Ishikawa (cell line): ENCODE results near the gene HES1.
A peak's percentile ranks its signal among the peaks of the same experiment; 100 is the strongest.

Experiments
- CEBPB ChIP-seq: IDR thresholded peaks from 2 replicates; pipeline ENCODE4 v1.6.1; 2012
- CREB1 ChIP-seq: IDR thresholded peaks from 2 replicates; pipeline ENCODE4 v1.6.1; 2012; ENCODE audit warnings: low read depth
- EGR1 ChIP-seq: IDR thresholded peaks from 2 replicates; pipeline ENCODE4 v1.6.1; 2012
- EP300 ChIP-seq: IDR thresholded peaks from 2 replicates; pipeline ENCODE4 v1.6.1; 2012; ENCODE audit warnings: borderline replicate concordance
- FOXM1 ChIP-seq: IDR thresholded peaks from 2 replicates; pipeline ENCODE4 v1.6.1; 2012; ENCODE audit warnings: low read depth, borderline replicate concordance
- NFIC ChIP-seq: IDR thresholded peaks from 2 replicates; pipeline ENCODE4 v1.6.1; 2012
- RAD21 ChIP-seq: IDR thresholded peaks from 2 replicates; pipeline ENCODE4 v1.6.1; 2012; ENCODE audit warnings: low read depth
- TAF1 ChIP-seq: IDR thresholded peaks from 2 replicates; pipeline ENCODE4 v1.6.1; 2012; ENCODE audit warnings: low read depth, mild to moderate bottlenecking
- TCF12 ChIP-seq: IDR thresholded peaks from 2 replicates; pipeline ENCODE4 v1.6.1; 2012; ENCODE audit warnings: low read depth
- TEAD4 ChIP-seq: IDR thresholded peaks from 2 replicates; pipeline ENCODE4 v1.6.1; 2012
- YY1 ChIP-seq: IDR thresholded peaks from 2 replicates; pipeline ENCODE4 v1.6.1; 2012; ENCODE audit warnings: low read depth
- ZBTB7A ChIP-seq: IDR thresholded peaks from 2 replicates; pipeline ENCODE4 v1.6.1; 2012; ENCODE audit warnings: low read depth
- TF ChIP-seq, protein P1 (sequence below): IDR thresholded peaks from 2 replicates; pipeline ENCODE4 v1.6.1; 2012
- TF ChIP-seq, protein P2 (sequence below): IDR thresholded peaks from 2 replicates; pipeline ENCODE4 v1.6.1; 2012; ENCODE audit warnings: low read depth, mild to moderate bottlenecking
- TF ChIP-seq, protein P3 (sequence below): IDR thresholded peaks from 2 replicates; pipeline ENCODE4 v1.6.1; 2012

HES1 gene

DNA sequence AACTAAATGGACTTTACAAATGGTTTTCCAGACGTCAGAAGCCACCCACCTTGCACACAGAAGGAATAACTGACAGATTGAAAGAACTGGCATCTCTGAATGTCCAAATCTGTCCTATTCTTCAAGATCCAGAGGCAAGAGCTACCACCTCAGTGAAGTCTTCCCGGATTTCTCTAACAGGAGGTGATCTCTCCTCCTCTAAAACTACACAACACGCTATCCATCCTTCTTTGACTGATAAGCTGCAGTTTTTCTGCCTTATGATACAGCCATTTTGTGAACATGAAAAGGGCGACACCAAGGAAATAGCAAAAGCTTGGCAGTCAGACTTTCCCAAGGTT is 37.1 kb upstream of the HES1 start:
- no peak for TF ChIP-seq CREB1
- no peak for TF ChIP-seq RAD21
- no peak for TF ChIP-seq TAF1
- TF ChIP-seq TCF12: no peak
- no peak for TF ChIP-seq YY1
- TF ChIP-seq TEAD4: no peak
- TF ChIP-seq, protein P1, sequence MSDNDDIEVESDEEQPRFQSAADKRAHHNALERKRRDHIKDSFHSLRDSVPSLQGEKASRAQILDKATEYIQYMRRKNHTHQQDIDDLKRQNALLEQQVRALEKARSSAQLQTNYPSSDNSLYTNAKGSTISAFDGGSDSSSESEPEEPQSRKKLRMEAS: no peak

DNA sequence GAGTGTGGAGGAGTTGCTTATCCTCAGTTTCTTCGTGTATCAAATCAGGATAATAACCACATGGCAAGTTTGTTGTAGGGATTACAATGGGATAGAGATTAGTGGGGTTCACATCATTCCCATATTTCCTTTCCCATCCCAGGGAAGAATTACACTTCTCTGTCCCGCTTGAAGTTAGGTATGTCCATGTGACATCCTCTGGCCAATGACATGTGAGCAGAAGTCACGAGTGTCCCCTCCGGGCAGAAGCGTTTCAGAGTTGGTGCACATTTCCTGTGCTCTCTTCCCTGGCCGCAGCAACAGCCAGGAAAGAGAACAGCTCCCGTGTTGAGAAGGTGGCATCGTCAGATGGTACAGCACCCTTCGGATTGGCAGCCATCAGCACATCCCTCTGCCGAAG is 36.7 kb upstream of the HES1 start:
- TF ChIP-seq NFIC (no peak), CREB1 (no peak)

DNA sequence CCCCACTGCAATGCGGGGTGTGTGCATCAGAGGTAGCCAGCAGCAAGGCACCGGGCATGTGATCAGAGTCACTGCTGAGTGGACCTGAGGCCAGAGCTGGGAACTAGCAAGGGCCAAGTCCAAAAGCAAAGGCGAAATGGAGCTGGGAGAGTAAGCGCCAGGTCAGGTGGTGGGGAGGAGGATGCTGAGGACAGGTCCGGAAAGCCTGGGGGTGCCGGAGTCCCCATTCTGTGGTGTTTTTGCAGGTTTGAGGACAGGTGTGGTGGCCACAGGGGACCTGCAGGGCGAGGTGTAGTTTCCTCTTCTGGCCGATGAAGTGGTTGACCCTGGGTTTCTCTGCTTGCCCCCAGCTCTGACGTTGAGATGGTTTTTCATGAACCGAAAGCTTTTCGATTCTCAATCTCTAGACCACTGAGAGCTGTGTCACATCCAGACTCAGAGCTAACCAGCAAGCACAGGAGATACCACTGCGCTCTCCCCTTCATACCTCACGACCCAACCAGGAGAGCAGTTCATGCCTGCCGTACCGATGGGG is 35.0 kb upstream of the HES1 start:
- TF ChIP-seq, protein P1: no peak
- no peak for TF ChIP-seq NFIC
- no peak for TF ChIP-seq EP300
- no peak for TF ChIP-seq EGR1

DNA sequence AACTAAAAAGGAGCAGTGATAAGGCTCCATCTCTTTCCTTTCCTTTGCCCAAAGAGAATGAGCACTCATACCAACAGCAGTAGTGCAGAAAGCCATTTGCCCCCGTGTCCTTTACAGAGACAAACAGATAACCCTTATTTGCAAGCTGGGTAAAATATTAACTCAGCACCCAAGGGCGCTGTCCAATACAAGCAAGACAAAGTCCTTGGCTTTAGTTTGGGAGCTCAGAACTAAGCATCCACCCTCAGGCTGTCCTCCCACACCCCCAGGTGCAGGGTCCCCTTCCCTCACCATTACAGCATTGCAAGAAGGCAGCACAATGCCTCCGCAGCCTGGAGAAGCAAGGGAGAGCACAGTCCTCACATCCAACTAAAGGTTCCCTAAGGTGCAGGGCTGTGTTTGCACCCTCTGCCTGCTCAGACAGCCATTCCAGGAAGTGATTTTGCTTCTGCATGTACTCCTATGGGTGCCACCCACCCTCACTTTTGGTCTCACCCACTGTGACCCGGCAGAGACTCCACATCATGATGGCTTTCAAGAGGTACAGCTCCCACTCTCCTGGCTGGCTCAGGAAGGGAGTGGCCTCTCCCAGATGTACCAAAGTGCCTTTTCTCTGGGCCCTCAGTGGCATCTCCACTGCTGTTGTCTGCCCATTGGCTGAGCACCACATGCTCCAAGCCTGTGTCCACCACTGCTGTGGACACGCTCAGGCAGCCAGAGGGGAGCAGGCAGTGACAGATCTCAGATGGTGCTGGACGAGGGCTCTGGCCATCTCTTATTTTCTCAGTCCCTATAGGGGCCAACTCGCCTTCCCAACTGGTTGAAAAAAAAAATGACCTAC is 34.1 kb upstream of the HES1 start:
- no peak for TF ChIP-seq YY1
- TF ChIP-seq RAD21: no peak
- TF ChIP-seq, protein P1: no peak
- TF ChIP-seq, protein P2, sequence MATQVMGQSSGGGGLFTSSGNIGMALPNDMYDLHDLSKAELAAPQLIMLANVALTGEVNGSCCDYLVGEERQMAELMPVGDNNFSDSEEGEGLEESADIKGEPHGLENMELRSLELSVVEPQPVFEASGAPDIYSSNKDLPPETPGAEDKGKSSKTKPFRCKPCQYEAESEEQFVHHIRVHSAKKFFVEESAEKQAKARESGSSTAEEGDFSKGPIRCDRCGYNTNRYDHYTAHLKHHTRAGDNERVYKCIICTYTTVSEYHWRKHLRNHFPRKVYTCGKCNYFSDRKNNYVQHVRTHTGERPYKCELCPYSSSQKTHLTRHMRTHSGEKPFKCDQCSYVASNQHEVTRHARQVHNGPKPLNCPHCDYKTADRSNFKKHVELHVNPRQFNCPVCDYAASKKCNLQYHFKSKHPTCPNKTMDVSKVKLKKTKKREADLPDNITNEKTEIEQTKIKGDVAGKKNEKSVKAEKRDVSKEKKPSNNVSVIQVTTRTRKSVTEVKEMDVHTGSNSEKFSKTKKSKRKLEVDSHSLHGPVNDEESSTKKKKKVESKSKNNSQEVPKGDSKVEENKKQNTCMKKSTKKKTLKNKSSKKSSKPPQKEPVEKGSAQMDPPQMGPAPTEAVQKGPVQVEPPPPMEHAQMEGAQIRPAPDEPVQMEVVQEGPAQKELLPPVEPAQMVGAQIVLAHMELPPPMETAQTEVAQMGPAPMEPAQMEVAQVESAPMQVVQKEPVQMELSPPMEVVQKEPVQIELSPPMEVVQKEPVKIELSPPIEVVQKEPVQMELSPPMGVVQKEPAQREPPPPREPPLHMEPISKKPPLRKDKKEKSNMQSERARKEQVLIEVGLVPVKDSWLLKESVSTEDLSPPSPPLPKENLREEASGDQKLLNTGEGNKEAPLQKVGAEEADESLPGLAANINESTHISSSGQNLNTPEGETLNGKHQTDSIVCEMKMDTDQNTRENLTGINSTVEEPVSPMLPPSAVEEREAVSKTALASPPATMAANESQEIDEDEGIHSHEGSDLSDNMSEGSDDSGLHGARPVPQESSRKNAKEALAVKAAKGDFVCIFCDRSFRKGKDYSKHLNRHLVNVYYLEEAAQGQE: peak; percentile 41; the same call in 1 of the 2 replicates

DNA sequence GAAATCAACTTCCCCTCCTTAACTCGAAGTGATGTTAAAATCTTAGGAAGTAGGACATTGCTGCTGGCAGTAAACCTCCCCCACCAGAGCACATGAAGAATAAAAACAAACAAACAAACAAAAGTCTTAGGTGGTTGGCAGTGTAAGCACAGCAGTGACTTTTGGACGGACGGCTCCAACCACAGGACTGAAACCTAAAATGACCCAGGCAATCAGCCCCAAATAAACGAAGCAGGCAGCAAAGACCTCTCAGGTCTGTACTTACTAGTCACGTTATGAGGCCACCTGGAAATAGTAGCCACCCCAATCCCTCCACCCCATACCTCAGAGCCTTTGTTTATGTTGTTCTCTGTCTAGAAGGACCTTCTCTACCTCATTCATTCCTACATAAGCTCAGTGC is 33.5 kb upstream of the HES1 start:
- TF ChIP-seq, protein P1: no peak
- TF ChIP-seq FOXM1 (no peak), RAD21 (no peak), YY1 (no peak), NFIC (no peak), CREB1 (no peak), TEAD4 (no peak), EGR1 (no peak), ZBTB7A (no peak)

DNA sequence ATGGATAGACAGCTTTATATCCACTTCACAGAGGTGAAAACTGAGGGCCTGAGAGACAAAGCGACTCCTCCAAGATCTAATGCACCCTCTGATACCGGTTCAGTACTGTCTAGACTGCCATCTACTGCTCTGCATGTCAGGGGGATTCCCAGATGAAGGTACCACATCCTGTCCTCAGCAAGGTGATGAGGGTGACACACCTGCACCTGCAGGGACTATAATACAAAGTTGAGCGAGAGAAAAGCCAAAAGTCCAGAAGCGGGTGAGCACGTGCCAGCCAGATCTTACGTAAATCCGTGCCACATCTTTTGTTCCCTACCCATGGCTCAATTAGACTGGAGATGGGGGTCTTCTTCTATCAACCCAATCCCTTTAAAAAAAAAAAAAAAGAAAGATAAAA is 32.4 kb upstream of the HES1 start:
- no peak for TF ChIP-seq NFIC
- TF ChIP-seq, protein P3, sequence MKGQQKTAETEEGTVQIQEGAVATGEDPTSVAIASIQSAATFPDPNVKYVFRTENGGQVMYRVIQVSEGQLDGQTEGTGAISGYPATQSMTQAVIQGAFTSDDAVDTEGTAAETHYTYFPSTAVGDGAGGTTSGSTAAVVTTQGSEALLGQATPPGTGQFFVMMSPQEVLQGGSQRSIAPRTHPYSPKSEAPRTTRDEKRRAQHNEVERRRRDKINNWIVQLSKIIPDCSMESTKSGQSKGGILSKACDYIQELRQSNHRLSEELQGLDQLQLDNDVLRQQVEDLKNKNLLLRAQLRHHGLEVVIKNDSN: no peak
- no peak for TF ChIP-seq EP300
- TF ChIP-seq TCF12: no peak
- no peak for TF ChIP-seq TEAD4
- no peak for TF ChIP-seq CEBPB
- TF ChIP-seq EGR1: no peak
- no peak for TF ChIP-seq TAF1
- TF ChIP-seq YY1: no peak
- TF ChIP-seq, protein P1: no peak
- TF ChIP-seq FOXM1: no peak
- TF ChIP-seq ZBTB7A: no peak
- no peak for TF ChIP-seq RAD21
- TF ChIP-seq, protein P2: no peak
- TF ChIP-seq CREB1: no peak
